ENCODE measurements around the gene CYBA. TPM values are rescaled to one million over a fixed set of nuclear protein-coding genes. Genes with fewer than 3 reads are reported as not detected.

CYBA gene
- polyA plus RNA-seq, 2 of the 4 experiments (the other 2 are of a cell fraction) = 75.7 to 185 TPM

GRCh38 chr16:88593910-88594309 lies 56.9 kb downstream of the CYBA start:
- ATAC-seq (no peak; a peak in 1 of 6 replicates), DNase-seq (ENCODE audit: low read depth in 1 of 2, low spot score in 1 of 2) (no peak), FAIRE-seq (no peak)
- ChIA-PET POLR2A (no interaction called here), CTCF (interaction anchor here (0.7 to 0.9 kb wide), 3 partner anchors 12 to 32 kb away, joined by 3 to 4 read pairs (median 3); no protein-coding TSS in a partner anchor)
- 96% methylated on average over 6 of the region's 6 CpGs for WGBS (ENCODE audit: missing lambda C conversion rate)
- Histone ChIP-seq H3K4me2 (no peak overlapping the region), H3K4me1 (no peaks in the 10 kb centered on the region), H3K4me3 (no peak overlapping the region), H3K27ac (no peak overlapping the region), H3K9me3 (no peaks in the 10 kb centered on the region)
- no peak for TF ChIP-seq KDM1A (IDR thresholded peaks at IDR 0.05; ENCODE audit: low read depth)
- no peak for TF ChIP-seq CHD4 (IDR thresholded peaks at IDR 0.05; ENCODE audit: borderline replicate concordance)
- TF ChIP-seq RNF2 (IDR thresholded peaks at IDR 0.05; ENCODE audit: borderline replicate concordance, low read depth) = no peak
- no peak for TF ChIP-seq GATA3 (IDR thresholded peaks at IDR 0.05; ENCODE audit: borderline replicate concordance)
- TF ChIP-seq ZFP36 (IDR thresholded peaks at IDR 0.05; ENCODE audit: borderline replicate concordance, partially characterized antibody) = no peak
- TF ChIP-seq, protein P1, sequence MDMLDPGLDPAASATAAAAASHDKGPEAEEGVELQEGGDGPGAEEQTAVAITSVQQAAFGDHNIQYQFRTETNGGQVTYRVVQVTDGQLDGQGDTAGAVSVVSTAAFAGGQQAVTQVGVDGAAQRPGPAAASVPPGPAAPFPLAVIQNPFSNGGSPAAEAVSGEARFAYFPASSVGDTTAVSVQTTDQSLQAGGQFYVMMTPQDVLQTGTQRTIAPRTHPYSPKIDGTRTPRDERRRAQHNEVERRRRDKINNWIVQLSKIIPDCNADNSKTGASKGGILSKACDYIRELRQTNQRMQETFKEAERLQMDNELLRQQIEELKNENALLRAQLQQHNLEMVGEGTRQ (IDR thresholded peaks at IDR 0.05) = no peak
- no peak for TF ChIP-seq CTCF (IDR thresholded peaks at IDR 0.05)
- no peak for TF ChIP-seq ZNF302 (CRISPR knock-in tag; IDR thresholded peaks at IDR 0.05)
- TF ChIP-seq, protein P2, sequence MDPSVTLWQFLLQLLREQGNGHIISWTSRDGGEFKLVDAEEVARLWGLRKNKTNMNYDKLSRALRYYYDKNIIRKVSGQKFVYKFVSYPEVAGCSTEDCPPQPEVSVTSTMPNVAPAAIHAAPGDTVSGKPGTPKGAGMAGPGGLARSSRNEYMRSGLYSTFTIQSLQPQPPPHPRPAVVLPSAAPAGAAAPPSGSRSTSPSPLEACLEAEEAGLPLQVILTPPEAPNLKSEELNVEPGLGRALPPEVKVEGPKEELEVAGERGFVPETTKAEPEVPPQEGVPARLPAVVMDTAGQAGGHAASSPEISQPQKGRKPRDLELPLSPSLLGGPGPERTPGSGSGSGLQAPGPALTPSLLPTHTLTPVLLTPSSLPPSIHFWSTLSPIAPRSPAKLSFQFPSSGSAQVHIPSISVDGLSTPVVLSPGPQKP (IDR thresholded peaks at IDR 0.05; ENCODE audit: low read depth, low read length) = no peak
- no peak for TF ChIP-seq TFCP2L1 (CRISPR knock-in tag; IDR thresholded peaks at IDR 0.05)
- no peak for TF ChIP-seq CBX2 (IDR thresholded peaks at IDR 0.05; ENCODE audit: borderline replicate concordance, low read depth)

GRCh38 chr16:88593489-88593888 lies 57.4 kb downstream of the CYBA start:
- CTCF ChIA-PET = interaction anchor here (0.7 to 0.9 kb wide), 3 partner anchors 11 to 31 kb away, joined by 3 to 4 read pairs (median 3); no protein-coding TSS in a partner anchor
- Histone ChIP-seq H3K4me2 (no peak overlapping the region), H3K4me3 (no peak overlapping the region), H3K9me3 (no peaks in the 10 kb centered on the region), H3K27ac (no peak overlapping the region), H3K4me1 (no peaks in the 10 kb centered on the region)
- no peak for DNase-seq (ENCODE audit: low read depth in 1 of 2, low spot score in 1 of 2)
- ATAC-seq = peak in 1 of 2 experiments; percentile 43; a peak in 1 of 6 replicates
- no peak for FAIRE-seq
- POLR2A ChIA-PET = no interaction called here
- TF ChIP-seq HDAC2 (IDR thresholded peaks at IDR 0.05) (no peak), MAZ (IDR thresholded peaks at IDR 0.05; ENCODE audit: borderline replicate concordance, low read depth, low read length) (no peak), GATA3 (IDR thresholded peaks at IDR 0.05; ENCODE audit: borderline replicate concordance) (no peak), HOXB5 (CRISPR knock-in tag; IDR thresholded peaks at IDR 0.05) (no peak), EHMT2 (IDR thresholded peaks at IDR 0.05; ENCODE audit: low read depth) (no peak), CHD4 (IDR thresholded peaks at IDR 0.05; ENCODE audit: borderline replicate concordance) (no peak), CTCF (IDR thresholded peaks at IDR 0.05) (no peak), FOSL2 (IDR thresholded peaks at IDR 0.05) (no peak), FOSL2 (CRISPR knock-in tag; IDR thresholded peaks at IDR 0.05) (no peak), TFCP2L1 (CRISPR knock-in tag; IDR thresholded peaks at IDR 0.05) (no peak), ZSCAN20 (CRISPR knock-in tag; IDR thresholded peaks at IDR 0.05) (no peak), SMC3 (IDR thresholded peaks at IDR 0.05) (no peak)
- TF ChIP-seq, protein P1 (IDR thresholded peaks at IDR 0.05) = no peak
- 91% methylated on average over 11 of the region's 11 CpGs for WGBS (ENCODE audit: missing lambda C conversion rate)

Other genes starting within 250 kb of the CYBA start
- 0.28 and 0.36 TPM in 2 replicates for gene ZFPM1, start 197.8 kb downstream of the CYBA start, polyA plus RNA-seq (2011; rRNA removed)
- 2.1 to 2.8 TPM (median 2.5 TPM) in 3 replicates for gene ZFPM1, start 197.8 kb downstream of the CYBA start, polyA plus RNA-seq (2017; fragmentation: RNase III; extraction: RNeasy Plus Mini Kit Qiagen cat#74134 plus additional on column Dnase treatment)
- gene ZC3H18, start 80.7 kb downstream of the CYBA start, polyA plus RNA-seq (2011; rRNA removed) = 13.1 and 21.1 TPM in 2 replicates
- gene ZC3H18, start 80.7 kb downstream of the CYBA start, polyA plus RNA-seq (2017; fragmentation: RNase III; extraction: RNeasy Plus Mini Kit Qiagen cat#74134 plus additional on column Dnase treatment) = 46.5 to 48.2 TPM (median 47.9 TPM) in 3 replicates
- gene IL17C, start 12.5 kb downstream of the CYBA start, polyA plus RNA-seq (2011; rRNA removed) = not detected in 2 replicates
- gene IL17C, start 12.5 kb downstream of the CYBA start, polyA plus RNA-seq (2017; fragmentation: RNase III; extraction: RNeasy Plus Mini Kit Qiagen cat#74134 plus additional on column Dnase treatment) = not detected in 3 replicates
- gene MVD, start 12.0 kb upstream of the CYBA start, polyA plus RNA-seq (2011; rRNA removed) = 5.8 and 6.4 TPM in 2 replicates
- gene MVD, start 12.0 kb upstream of the CYBA start, polyA plus RNA-seq (2017; fragmentation: RNase III; extraction: RNeasy Plus Mini Kit Qiagen cat#74134 plus additional on column Dnase treatment) = 28.6 to 43.1 TPM (median 39.0 TPM) in 3 replicates
- gene SNAI3, start 35.5 kb upstream of the CYBA start, polyA plus RNA-seq (2011; rRNA removed) = not detected in 2 replicates
- gene SNAI3, start 35.5 kb upstream of the CYBA start, polyA plus RNA-seq (2017; fragmentation: RNase III; extraction: RNeasy Plus Mini Kit Qiagen cat#74134 plus additional on column Dnase treatment) = 0.05 to 0.08 TPM in 2 of 3 replicates, not detected in the other
- gene RNF166, start 55.4 kb upstream of the CYBA start, polyA plus RNA-seq (2011; rRNA removed) = 7.9 and 9.4 TPM in 2 replicates
- 10.4 to 11.6 TPM (median 11.6 TPM) in 3 replicates for gene RNF166, start 55.4 kb upstream of the CYBA start, polyA plus RNA-seq (2017; fragmentation: RNase III; extraction: RNeasy Plus Mini Kit Qiagen cat#74134 plus additional on column Dnase treatment)
- gene CTU2, start 55.5 kb upstream of the CYBA start, polyA plus RNA-seq (2011; rRNA removed) = 12.9 and 16.4 TPM in 2 replicates
- 20.9 to 22.3 TPM (median 21.8 TPM) in 3 replicates for gene CTU2, start 55.5 kb upstream of the CYBA start, polyA plus RNA-seq (2017; fragmentation: RNase III; extraction: RNeasy Plus Mini Kit Qiagen cat#74134 plus additional on column Dnase treatment)
- 26.1 and 35.9 TPM in 2 replicates for gene PIEZO1, start 134.2 kb upstream of the CYBA start, polyA plus RNA-seq (2011; rRNA removed)
- 78.3 to 84.7 TPM (median 79.1 TPM) in 3 replicates for gene PIEZO1, start 134.2 kb upstream of the CYBA start, polyA plus RNA-seq (2017; fragmentation: RNase III; extraction: RNeasy Plus Mini Kit Qiagen cat#74134 plus additional on column Dnase treatment)
- 3.4 and 3.8 TPM in 2 replicates for gene CDT1, start 152.7 kb upstream of the CYBA start, polyA plus RNA-seq (2011; rRNA removed)
- gene CDT1, start 152.7 kb upstream of the CYBA start, polyA plus RNA-seq (2017; fragmentation: RNase III; extraction: RNeasy Plus Mini Kit Qiagen cat#74134 plus additional on column Dnase treatment) = 16.0 to 17.5 TPM (median 17.0 TPM) in 3 replicates
- 113 and 115 TPM in 2 replicates for gene APRT, start 160.9 kb upstream of the CYBA start, polyA plus RNA-seq (2011; rRNA removed)
- gene APRT, start 160.9 kb upstream of the CYBA start, polyA plus RNA-seq (2017; fragmentation: RNase III; extraction: RNeasy Plus Mini Kit Qiagen cat#74134 plus additional on column Dnase treatment) = 252 to 259 TPM (median 258 TPM) in 3 replicates
- 7.0 and 14.7 TPM in 2 replicates for gene GALNS, start 205.9 kb upstream of the CYBA start, polyA plus RNA-seq (2011; rRNA removed)
- 27.9 to 31.2 TPM (median 29.9 TPM) in 3 replicates for gene GALNS, start 205.9 kb upstream of the CYBA start, polyA plus RNA-seq (2017; fragmentation: RNase III; extraction: RNeasy Plus Mini Kit Qiagen cat#74134 plus additional on column Dnase treatment)
- gene TRAPPC2L, start 206.1 kb upstream of the CYBA start, polyA plus RNA-seq (2011; rRNA removed) = 70.3 and 77.0 TPM in 2 replicates
- 69.4 to 80.2 TPM (median 77.5 TPM) in 3 replicates for gene TRAPPC2L, start 206.1 kb upstream of the CYBA start, polyA plus RNA-seq (2017; fragmentation: RNase III; extraction: RNeasy Plus Mini Kit Qiagen cat#74134 plus additional on column Dnase treatment)
- not detected in 2 replicates for gene PABPN1L, start 215.6 kb upstream of the CYBA start, polyA plus RNA-seq (2011; rRNA removed)
- gene PABPN1L, start 215.6 kb upstream of the CYBA start, polyA plus RNA-seq (2017; fragmentation: RNase III; extraction: RNeasy Plus Mini Kit Qiagen cat#74134 plus additional on column Dnase treatment) = not detected in 3 replicates